ENCODE measurements around the gene NUP188. TPM values are rescaled to one million over a fixed set of nuclear protein-coding genes. Genes with fewer than 3 reads are reported as not detected.
A peak's percentile ranks its signal among the peaks of the same experiment; 100 is the strongest.
"Not testable (repeated sequence)": the region's sequence is repeated elsewhere in the genome, so short reads cannot be mapped to it uniquely, and the experiment has no call there.

NUP188 gene
- total RNA-seq, 1 donor from 2014 or later: 52.1 TPM

- no peak for DNase-seq (ENCODE audit: low spot score)
Observed at GRCh38 chr9:129030191-129030590, 82.7 kb downstream of the NUP188 start.

DNA sequence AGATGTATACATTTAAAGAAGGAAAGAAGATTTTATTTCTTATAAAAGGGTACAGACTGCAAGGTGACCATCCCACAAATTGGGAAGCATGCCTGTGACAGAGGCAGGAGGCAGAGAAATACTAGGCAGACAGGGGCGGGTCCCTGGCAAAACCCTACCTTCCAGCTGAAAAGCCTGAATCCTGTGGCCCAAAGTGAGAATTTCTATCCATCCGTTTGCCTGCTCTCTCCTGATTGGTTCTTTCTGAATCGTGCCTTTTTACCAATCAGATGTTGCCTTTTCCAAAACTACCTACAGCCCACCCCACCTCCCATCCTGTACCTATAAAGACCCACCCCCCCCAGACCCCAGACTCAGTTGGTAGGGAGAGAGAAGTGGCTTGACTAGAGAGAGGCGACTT lies 84.0 kb downstream of the NUP188 start:
- no peak for DNase-seq (ENCODE audit: low spot score)

DNA sequence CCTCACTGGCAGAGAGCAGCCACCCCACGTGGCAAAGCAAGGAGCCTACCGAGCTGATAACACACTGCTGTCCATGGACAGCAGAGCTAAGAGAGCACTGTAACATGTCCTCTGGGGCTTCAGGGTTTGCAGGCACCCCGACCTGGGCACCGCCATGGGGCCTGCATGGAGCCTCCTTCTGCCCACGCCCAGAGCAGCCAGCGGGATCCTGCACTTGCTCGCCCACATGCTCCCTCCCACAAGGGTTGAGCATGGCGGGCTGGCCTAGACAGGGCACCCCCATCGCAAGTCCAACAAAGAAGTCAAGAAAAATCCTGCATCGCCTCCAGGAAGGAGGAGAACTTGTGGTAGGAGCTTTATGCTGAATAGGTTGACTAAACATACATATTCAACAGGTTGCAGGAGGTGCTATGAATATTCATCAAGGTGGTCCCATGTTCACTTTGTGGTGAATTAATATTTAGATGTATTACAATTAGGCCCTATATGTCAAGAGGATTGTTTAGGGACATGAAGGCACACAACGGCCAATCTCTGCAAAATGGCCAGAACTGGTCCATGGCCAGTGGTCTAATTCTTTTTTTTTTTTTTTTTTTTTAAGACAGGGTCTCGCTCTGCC lies 85.2 kb downstream of the NUP188 start:
- no peak for DNase-seq (ENCODE audit: low spot score)

DNA sequence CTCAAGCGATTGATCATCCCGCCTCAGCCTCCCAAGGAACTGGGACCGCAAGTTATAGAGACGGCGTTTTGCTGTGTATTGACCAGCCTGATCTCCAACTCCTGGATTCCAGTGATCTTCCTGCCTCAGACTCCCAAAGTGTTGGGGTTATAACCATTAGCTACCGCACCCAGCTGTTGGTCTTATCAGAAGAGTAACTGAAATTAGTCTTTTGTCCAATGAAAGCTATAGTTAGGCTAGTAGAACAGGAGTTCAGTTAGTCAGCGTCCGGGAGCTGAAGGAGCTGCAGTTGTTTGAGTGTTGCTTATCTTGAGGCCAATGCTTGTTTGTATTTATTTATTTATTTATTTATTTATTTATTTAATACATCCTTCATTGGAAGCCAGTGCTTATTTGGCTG lies 85.7 kb downstream of the NUP188 start:
- no peak for DNase-seq (ENCODE audit: low spot score)

DNA sequence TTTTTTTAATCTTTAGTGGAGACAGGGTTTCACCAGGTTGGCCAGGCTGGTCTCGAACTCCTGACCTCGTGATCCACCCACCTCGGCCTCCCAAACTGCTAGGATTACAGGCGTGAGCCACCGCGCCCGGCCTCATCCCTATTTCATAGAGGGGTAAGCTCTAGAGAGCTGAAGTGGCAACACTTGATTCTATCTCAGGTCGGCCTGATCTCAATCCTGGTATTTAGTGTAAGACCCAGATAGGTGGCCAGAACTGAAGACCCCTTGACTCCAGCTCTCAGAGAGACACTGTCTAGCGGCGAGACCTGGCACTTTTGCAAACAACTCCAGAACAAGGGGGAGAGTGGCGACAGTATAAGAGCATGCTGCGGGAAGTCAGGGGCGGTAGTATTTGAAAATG lies 88.3 kb downstream of the NUP188 start:
- not testable (repeated sequence) for DNase-seq (ENCODE audit: low spot score)

- peak; percentile 98 for DNase-seq (ENCODE audit: low spot score)
Observed at GRCh38 chr9:129036241-129036922, 88.9 kb downstream of the NUP188 start, which contains the start of gene MIGA2. Gene MIGA2, plus strand, starts transcription at chr9:129036626. Its CDS starts 3,969 bp downstream, at chr9:129040595.

- no peak for DNase-seq (ENCODE audit: low spot score)
Observed at GRCh38 chr9:129036923-129037766, 89.6 kb downstream of the NUP188 start.

- no peak for DNase-seq (ENCODE audit: low spot score)
Observed at GRCh38 chr9:129037767-129038098, 90.2 kb downstream of the NUP188 start.

DNA sequence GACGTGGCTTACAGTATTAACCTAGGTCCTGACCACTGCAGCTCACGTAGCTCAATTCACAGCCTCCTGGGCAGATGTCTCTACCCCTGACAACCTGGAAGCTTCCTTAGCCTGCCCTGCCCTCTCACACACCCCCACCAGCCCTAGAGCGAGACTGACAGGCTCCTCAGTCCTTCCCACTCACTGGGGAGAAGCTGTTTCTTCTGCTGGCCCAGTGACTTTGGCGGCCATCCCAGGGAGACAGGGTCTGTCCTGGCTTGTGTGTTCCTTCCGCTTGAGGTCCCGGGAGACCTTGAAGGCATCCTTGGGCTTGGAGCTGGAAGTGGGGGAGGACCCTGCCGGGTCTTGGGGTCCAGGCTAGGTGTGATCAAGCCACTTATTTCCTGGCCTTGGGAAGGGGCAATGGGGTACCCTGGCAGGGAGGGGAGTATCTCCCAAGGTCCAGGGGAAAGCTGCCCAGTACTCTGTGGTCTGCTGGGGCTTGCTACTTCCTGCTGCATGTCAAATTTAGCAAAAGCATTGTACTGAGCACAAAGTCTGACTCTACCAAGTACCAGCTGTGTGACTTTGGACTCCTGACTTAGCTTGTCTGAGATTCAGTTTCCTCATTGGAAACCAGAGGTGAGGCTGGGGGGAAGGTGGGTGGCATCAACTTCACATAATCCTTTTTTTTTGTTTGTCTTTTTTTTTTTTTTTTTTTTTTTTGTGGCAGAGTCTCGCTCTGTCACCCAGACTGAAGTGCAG lies 90.8 kb downstream of the NUP188 start:
- no peak for DNase-seq (ENCODE audit: low spot score)

DNA sequence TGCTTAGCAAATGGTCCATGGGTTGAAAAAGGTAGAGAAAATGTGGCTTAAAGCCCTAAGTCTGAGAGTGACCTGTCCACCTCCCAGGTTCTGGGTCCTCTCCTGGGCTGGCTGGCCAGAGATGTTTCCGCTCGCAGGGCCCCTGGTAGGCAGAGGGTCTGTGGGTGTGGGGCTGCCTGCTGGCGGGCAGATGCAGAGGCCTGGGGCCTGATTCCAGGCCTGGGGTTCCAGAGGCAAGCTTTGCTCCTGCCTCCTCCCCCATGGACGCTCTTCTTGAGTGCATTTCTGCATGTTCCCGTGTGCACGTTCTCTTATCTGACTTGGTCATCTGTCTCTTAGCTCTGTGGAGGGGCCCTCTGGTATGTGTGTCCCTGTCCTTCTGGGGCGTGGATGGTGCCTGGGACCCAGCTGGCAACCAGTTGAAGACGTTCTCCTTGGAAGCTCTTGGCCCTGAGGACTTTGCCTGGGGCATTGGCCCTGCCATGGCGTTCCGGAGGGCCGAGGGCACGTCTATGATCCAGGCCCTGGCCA lies 92.7 kb downstream of the NUP188 start:
- DNase-seq (ENCODE audit: low spot score): no peak

DNA sequence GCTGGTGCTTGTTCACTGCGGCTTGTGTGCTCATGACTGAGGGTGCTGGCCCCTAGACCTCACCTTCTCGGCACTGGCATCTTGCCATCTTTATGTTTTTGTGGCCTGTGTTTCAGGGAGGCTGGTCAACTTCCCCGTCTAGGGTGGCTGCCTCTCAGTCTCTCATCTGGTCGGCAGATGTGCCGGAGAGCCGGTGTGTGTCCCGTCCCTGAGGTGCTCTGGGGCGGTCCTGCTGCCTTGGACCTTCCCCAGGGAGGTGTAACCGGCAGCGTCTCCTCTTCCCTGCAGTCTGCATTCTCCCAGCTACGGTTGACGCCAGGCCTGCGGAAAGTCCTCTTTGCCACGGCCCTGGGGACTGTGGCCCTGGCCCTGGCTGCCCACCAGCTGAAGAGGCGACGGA lies 94.5 kb downstream of the NUP188 start:
- DNase-seq (ENCODE audit: low spot score): no peak

DNA sequence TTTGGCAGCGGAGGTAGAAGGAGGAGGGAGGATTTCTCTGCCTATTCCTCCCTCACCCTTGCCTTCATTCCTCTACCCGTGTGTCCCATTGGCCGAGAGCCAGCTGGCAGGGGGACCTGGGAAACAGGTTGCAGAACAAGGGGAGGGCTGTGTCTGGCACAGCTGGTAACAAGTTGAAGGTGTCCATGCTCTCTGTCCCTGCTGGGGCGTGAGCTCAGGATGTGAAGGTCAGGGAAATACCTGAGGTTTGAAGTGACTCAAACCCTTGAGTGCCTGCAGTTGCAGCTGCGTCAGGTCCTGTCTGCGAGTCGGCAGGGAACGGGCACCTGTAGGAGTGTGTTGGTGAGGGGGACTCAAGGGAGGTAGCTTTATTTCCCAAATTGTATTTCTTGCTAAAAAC lies 105.1 kb downstream of the NUP188 start:
- peak; percentile 93 for DNase-seq (ENCODE audit: low spot score)

- no peak for DNase-seq (ENCODE audit: low spot score)
Observed at GRCh38 chr9:129053020-129053419, 105.5 kb downstream of the NUP188 start.

GRCh38 chr9:129054163-129054851 lies 106.8 kb downstream of the NUP188 start:
- DNase-seq (ENCODE audit: low spot score): no peak

Other genes with a start within 250 kb of the NUP188 start
- 11.1 TPM for gene PKN3, start 245.2 kb upstream of the NUP188 start, total RNA-seq
- gene ZDHHC12, start 223.6 kb upstream of the NUP188 start, total RNA-seq: 26.3 TPM
- gene ZER1, start 175.8 kb upstream of the NUP188 start, total RNA-seq: 46.6 TPM
- 33.6 TPM for gene TBC1D13, start 160.4 kb upstream of the NUP188 start, total RNA-seq
- gene ENDOG, start 129.2 kb upstream of the NUP188 start, total RNA-seq: 21.7 TPM
- gene SPOUT1, start 117.9 kb upstream of the NUP188 start, total RNA-seq: 55.7 TPM
- gene KYAT1, start 65.7 kb upstream of the NUP188 start, total RNA-seq: 13.0 TPM
- gene LRRC8A, start 65.6 kb upstream of the NUP188 start, total RNA-seq: 37.1 TPM
- 26.6 TPM for gene PHYHD1, start 26.7 kb upstream of the NUP188 start, total RNA-seq
- gene DOLK, start 96 bp upstream of the NUP188 start, total RNA-seq: 14.2 TPM
- 317 TPM for gene SH3GLB2, start 80.6 kb downstream of the NUP188 start, total RNA-seq
- gene MIGA2, start 88.9 kb downstream of the NUP188 start, total RNA-seq: 58.2 TPM
- 18.2 TPM for gene DOLPP1, start 133.4 kb downstream of the NUP188 start, total RNA-seq
- 42.1 TPM for gene CRAT, start 163.1 kb downstream of the NUP188 start, total RNA-seq
- 143 TPM for gene PTPA, start 163.7 kb downstream of the NUP188 start, total RNA-seq
- 16.0 TPM for gene IER5L, start 230.6 kb downstream of the NUP188 start, total RNA-seq

Data from ureter (tissue), 1 donor.